HEK293 (cell line): Measurements from ENCODE around the gene GNG12.

Source experiments
- ATF2 ChIP-seq: fragments of 450-650 bp; formaldehyde crosslinking; IDR thresholded peaks from 2 replicates; pipeline ENCODE4 v1.5.1; 2016; ENCODE audit warnings: missing biosample characterization, missing genetic modification characterization, low read depth
- CTCF ChIP-seq: fragments of 450-650 bp; formaldehyde crosslinking; IDR thresholded peaks from 2 replicates; pipeline ENCODE4 v1.5.1; 2016; ENCODE audit warnings: missing biosample characterization, missing genetic modification characterization
- MYNN ChIP-seq: fragments of 450-650 bp; formaldehyde crosslinking; IDR thresholded peaks from 2 replicates; pipeline ENCODE4 v1.5.1; 2016; ENCODE audit warnings: missing biosample characterization, missing genetic modification characterization, borderline replicate concordance
- WT1 ChIP-seq: fragments of 450-650 bp; formaldehyde crosslinking; IDR thresholded peaks from 2 replicates; pipeline ENCODE4 v1.5.1; 2016; ENCODE audit warnings: missing biosample characterization, missing genetic modification characterization
- ZNF140 ChIP-seq: fragments of 450-650 bp; formaldehyde crosslinking; IDR thresholded peaks from 2 replicates; pipeline ENCODE4 v1.5.1; 2016; ENCODE audit warnings: missing biosample characterization, missing genetic modification characterization
- ZNF16 ChIP-seq: fragments of 450-650 bp; formaldehyde crosslinking; IDR thresholded peaks from 2 replicates; pipeline ENCODE4 v1.5.1; 2016; ENCODE audit warnings: low read depth, missing biosample characterization, missing genetic modification characterization
- ZNF292 ChIP-seq: fragments of 450-650 bp; formaldehyde crosslinking; IDR thresholded peaks from 2 replicates; pipeline ENCODE4 v1.5.1; 2016; ENCODE audit warnings: low read depth, missing biosample characterization, missing genetic modification characterization, borderline replicate concordance
- ZNF645 ChIP-seq: fragments of 450-650 bp; formaldehyde crosslinking; IDR thresholded peaks from 2 replicates; pipeline ENCODE4; 2016; ENCODE audit warnings: missing biosample characterization, missing genetic modification characterization
- ZNF670 ChIP-seq: fragments of 450-650 bp; formaldehyde crosslinking; IDR thresholded peaks from 2 replicates; pipeline ENCODE4 v1.5.1; 2016; ENCODE audit warnings: missing biosample characterization, missing genetic modification characterization, low read depth
- ZNF768 ChIP-seq: fragments of 450-650 bp; formaldehyde crosslinking; IDR thresholded peaks from 2 replicates; pipeline ENCODE4 v1.5.1; 2018; ENCODE audit warnings: missing biosample characterization, mild to moderate bottlenecking, missing genetic modification characterization

DNA sequence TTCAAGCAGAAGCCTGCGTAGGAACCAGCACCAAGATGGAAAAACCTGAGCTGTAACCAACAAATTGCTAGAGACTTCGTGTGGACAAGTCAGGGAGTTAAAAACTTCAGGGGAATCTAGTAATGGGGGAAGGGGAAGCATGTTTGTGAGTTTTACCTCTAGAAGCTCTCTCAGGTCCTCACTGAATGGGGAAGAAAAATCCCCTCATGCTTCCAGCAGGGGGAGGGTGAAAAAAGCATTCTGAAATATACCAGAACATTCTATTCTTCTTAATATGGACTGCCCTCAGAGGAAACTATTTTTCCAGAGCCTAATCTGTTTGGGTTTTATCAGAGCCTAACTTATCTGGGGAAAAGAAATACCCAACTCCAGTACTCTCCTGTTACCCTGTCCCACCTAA lies 28.6 kb downstream of the GNG12 start:
- no peak for TF ChIP-seq MYNN (tag by site-specific recombination)
- TF ChIP-seq ZNF645 = no peak
- no peak for TF ChIP-seq CTCF (tag by site-specific recombination)
- TF ChIP-seq ZNF140 (tag by site-specific recombination) = no peak
- no peak for TF ChIP-seq ATF2 (tag by site-specific recombination)
- no peak for TF ChIP-seq ZNF16 (tag by site-specific recombination)
- TF ChIP-seq ZNF292 (tag by site-specific recombination) = no peak
- no peak for TF ChIP-seq WT1 (tag by site-specific recombination)
- no peak for TF ChIP-seq ZNF670 (tag by site-specific recombination)
- no peak for TF ChIP-seq ZNF768 (tag by site-specific recombination)
